Loucy (cell line): ENCODE results near the gene LIMS1.

Source experiments
- EZH2phosphoT487 ChIP-seq: fragments of 200-600 bp; IDR thresholded peaks from 2 replicates; pipeline ENCODE4 v1.6.1; 2018; ENCODE audit warnings: antibody characterized with exemption, mild to moderate bottlenecking, moderate library complexity, borderline replicate concordance
- TF ChIP-seq, protein P1 (sequence below): fragments of 200-600 bp; sonication (generic); conservative IDR thresholded peaks from 2 replicates; pipeline ENCODE4 v1.5.1; 2014; ENCODE audit warnings: mild to moderate bottlenecking, antibody characterized with exemption, low read length

DNA sequence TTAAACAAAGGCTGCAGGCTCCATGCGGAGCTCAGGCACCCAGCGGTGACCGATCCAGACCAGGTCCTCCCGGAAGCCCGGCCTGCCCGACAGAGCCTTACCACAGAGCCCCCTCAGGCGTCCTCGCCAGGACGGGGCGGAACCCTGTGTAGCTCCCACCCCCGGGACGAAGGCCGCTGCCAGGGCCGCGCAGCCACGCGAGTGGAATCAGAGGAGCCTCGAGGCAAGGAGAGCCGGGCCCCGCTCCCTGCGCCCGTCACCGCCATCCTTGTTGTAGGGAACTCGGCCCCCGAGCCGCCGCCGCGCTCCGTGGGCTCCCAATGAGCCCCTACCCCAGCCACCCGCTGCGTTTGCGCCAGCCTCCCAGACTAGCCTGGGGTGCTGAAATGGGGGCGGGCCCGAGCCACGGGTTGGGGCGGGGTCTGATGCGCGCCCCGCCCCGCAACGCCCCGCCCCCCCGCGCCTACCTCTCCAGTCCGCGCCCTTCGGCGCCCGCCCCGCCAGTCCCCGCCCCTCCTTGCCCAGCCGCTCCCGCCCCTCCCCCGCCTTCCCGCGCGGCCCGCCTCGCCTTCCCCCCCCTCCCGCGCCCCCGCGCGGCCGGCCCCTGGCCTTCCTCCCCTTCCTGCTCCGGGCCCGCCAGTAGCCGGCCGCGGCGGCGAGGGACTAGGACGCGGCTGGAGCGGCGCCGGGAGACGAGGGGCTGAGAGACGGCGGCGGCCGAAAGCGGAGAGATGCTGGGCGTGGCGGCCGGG lies at the start of gene LIMS1:
- TF ChIP-seq EZH2phosphoT487: no peak
- TF ChIP-seq, protein P1, sequence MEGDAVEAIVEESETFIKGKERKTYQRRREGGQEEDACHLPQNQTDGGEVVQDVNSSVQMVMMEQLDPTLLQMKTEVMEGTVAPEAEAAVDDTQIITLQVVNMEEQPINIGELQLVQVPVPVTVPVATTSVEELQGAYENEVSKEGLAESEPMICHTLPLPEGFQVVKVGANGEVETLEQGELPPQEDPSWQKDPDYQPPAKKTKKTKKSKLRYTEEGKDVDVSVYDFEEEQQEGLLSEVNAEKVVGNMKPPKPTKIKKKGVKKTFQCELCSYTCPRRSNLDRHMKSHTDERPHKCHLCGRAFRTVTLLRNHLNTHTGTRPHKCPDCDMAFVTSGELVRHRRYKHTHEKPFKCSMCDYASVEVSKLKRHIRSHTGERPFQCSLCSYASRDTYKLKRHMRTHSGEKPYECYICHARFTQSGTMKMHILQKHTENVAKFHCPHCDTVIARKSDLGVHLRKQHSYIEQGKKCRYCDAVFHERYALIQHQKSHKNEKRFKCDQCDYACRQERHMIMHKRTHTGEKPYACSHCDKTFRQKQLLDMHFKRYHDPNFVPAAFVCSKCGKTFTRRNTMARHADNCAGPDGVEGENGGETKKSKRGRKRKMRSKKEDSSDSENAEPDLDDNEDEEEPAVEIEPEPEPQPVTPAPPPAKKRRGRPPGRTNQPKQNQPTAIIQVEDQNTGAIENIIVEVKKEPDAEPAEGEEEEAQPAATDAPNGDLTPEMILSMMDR: no peak
